Globus pallidus (tissue), 1 donor: ENCODE results near the gene ENTPD8.
A peak's percentile ranks its signal among the peaks of the same experiment; 100 is the strongest.

Experiments used
- DNase-seq: peaks from one replicate; pipeline ENCODE4 v3.0.0-alpha.2; 2015; ENCODE audit warnings: low spot score

Gene ENTPD8

DNA sequence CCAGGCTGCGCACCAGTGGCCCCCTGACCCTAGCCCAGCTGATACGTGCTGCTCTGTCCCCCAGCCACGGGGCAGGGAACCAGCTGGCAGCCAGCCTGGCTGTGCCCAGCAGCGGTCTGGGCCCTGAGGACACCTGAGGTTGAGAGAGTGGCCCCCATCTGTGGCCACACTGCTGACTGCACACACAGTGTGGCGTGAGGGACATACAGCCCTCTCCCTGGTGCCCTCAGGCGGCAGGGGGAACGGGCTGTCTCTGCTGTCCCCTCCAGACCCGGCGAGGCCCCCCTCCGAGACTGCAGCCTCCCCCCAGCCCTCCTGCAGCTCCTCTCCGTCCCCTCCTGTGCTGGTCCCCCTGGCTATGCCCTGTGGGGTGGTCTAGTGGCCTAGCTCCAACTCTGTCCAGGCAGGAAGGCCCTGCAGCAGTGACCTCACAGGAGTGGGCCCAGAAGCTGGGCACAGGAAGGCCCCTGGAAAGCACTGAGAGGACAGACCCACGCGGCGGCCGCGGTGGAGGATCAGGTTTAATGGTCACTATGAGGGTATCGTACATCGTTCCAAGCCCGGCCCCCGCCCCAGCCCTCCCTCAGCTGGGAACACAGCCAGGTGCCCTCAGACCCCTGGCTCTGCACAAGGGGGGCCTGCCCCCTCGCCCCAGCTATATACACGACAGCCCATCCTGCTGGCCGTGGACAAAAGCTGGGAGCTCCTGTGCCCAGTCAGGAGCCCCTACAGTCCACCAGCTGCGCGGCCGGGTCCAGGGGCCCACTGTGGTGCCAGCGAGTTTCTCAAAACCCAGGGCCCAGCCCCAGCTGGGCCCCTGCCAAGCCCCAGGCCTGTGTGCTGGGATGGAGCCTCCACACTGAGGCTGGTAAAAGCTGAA is 6.8 kb upstream of the ENTPD8 start:
- peak; percentile 31 for DNase-seq

GRCh38 chr9:137446851-137447471 is 5.8 kb upstream of the ENTPD8 start:
- peak; percentile 35 for DNase-seq

DNA sequence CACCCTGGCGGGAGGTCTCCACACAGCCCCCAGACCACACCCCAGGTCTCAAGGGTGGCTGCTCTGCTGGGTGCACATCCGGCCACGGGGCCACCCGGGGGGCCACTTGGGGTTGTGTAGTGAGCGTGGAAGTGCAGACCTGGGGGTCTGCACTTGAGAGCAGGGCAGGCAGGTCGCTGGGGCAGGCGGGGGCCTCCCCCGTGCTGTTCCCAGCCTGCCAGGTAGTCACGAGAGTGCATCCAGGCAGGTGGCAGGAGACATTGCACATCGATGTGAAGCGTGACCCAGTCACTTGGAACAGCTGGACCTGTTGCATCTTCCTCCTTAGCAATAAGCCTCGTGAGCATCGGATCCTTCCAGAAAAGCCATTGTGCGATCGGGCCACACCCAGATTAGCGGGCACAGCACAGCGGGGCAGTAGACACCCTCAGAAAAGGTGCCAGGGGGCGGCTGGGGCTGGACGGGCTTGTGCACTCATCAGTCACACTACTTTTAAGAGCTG is 4.8 kb upstream of the ENTPD8 start:
- no peak for DNase-seq

DNA sequence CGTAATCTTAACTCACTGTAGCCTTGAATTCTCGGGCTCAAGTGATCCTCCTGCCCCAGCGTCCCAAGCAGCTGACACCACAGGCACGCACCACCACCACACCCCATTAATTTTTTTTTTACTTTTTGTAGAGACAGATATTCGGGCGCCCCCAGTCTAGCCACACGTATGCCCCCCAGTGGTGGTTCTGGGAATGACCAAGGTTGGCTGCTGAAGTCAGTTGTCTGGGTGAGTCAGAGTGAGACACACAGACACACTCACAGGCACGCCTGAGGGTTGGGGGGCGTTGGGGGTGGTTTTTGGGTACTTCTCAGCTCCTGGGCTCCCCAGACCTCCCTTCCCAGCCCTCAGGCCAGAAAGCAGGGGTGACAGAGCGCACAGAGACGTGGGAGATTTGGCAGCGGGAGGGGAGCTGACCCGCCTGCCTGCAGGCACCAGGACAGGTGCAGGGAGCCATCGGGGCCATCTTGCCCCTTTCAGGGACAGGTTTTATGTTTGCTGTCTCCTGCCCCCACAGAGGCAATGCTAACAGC is 4.2 kb upstream of the ENTPD8 start:
- DNase-seq = peak; percentile 45

DNA sequence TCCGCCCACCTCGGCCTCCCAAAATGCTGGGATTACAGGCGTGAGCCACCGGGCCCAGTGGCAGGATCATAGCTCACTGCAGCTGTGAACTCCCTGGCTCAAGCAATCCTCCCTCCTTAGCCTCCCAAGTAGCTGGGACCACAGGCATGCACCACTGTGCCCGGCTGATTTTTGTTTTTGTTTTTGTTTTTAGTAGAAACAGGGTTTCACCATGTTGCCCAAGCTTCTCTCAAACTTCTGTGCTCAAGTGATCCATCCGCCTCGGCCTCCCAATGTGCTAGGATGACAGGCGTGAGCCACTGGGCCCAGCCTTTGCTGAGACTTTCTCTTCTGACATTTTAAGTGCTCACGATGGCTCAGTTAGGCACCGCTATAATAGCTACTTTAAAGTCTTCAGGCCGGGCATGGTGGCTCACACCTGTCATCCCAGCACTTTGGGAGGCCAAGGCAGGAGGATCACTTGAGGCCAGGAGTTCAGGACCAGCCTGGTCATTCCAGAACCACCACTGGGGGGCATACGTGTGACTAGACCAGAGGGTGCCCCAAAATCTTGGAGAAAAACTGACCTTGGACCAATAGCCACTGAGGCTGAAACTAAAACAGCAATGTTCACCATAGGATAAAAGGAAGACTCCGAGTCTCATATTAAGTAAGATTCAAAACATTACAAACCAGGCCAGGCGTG is 3.1 kb upstream of the ENTPD8 start:
- DNase-seq = no peak

DNA sequence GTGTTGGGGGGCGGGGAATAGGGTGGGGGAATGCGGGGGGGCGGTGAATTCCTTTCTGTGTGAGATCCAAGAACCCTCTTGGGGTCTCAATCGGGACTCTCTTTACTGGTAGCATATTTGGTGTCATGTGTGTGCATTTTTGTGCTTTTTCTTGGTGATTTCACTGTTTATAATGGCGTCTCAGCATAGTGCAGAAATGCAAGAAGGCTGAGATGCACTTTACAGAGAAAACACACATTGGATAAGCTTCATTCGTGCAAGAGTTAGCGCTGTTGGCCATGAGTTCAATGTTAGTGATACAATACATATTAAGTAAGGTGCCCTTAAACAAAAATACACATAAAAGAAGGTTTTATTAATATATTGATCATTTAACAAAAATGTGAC is 771 bp upstream of the ENTPD8 start:
- no peak for DNase-seq

GRCh38 chr9:137439158-137439714 is 1.9 kb downstream of the ENTPD8 start:
- DNase-seq = no peak

DNA sequence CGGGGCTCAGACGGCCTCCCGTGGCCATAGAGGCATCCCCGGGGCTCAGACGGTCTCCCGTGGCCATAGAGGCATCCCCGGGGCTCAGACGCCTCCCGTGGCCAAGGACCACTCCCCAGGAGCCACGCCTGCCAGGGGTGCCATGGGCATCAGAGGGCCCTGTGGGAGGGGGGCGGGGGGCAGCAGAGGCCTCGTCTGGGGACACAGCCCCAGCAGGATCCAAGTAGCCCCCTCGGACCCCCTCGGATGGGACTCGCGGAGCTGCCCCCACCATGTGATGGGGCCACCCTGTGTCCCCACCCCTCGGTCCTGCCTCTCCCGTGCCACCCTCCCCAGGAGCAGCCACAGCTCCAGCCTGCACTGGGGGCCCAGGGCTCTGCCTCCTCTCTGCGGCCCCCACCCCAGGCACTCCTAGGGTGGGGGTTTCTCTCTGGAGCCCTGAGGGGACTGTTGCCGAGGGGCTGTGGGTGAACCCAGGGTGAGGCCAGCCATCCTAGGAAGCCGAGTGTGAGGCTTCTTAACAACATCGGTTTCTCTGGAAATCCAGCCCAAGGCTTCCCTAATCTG is 2.5 kb downstream of the ENTPD8 start:
- no peak for DNase-seq

GRCh38 chr9:137437691-137438590 is 3.2 kb downstream of the ENTPD8 start:
- DNase-seq = no peak

DNA sequence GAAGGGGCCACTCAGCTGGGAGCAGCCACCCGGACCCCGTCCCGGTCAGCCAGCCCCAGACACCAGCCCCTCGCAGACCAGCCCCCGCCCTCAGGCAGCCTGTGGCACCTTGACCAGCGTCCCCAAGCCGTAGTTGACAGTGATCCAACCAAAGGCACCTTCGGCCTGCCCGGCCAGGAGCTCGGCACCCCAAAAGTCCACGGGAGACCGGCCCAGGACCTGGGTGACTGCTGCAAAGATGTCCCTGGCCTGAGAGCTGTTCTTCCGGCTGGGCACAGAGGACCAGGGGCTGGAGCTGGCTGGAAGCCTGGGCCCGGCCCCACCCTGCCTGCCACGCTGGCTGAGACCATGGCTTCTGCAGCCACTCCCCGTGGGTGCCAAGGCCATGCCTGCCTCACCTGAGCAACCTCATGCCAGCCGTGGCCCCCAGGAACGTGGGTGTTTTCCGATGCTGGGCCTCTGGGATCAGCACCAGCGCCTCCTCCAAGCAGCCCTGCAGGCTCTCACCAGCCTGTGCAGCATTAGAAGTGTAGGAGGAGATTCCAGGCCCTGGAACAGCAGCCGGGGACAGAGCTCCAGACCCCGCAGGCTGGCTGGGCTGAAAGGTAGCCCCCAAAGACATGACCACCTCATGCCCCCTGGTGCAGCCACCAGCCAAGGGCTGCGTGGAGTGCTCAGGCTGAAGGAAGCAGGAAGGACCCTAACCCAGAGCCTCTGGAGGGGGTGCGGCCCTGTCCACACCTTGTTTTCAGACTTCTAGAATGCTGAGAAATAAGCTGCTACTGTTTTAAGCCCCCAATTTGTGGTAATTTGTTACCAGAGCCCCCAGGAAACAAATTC is 4.2 kb downstream of the ENTPD8 start:
- DNase-seq = no peak

GRCh38 chr9:137435980-137436760 is 5.0 kb downstream of the ENTPD8 start:
- no peak for DNase-seq

DNA sequence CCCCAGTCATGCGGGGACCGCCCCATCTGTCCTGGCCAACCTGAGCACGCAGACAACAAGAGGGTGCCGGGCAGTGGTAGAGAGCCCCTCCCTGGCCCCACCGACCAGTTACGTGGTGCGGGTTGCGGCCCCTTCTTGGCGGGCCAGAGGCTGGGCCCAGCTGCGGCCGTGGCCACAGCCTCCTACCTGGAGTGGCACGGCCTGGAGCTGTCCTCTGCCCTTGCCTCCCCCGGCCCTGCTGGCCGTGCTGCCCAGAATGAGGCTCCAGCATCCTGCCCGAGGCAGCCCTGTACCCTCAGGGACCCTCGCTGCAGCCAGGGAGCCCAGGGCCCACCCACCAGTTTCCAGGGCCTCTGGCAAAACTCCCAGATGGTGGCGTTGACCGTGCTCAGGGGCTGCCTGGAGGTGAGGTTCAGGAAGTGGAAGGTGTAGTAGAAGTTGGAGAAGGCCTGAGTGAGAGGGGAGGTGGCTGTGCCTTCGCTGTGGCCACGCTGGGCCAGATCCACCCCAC is 5.7 kb downstream of the ENTPD8 start:
- DNase-seq = no peak

DNA sequence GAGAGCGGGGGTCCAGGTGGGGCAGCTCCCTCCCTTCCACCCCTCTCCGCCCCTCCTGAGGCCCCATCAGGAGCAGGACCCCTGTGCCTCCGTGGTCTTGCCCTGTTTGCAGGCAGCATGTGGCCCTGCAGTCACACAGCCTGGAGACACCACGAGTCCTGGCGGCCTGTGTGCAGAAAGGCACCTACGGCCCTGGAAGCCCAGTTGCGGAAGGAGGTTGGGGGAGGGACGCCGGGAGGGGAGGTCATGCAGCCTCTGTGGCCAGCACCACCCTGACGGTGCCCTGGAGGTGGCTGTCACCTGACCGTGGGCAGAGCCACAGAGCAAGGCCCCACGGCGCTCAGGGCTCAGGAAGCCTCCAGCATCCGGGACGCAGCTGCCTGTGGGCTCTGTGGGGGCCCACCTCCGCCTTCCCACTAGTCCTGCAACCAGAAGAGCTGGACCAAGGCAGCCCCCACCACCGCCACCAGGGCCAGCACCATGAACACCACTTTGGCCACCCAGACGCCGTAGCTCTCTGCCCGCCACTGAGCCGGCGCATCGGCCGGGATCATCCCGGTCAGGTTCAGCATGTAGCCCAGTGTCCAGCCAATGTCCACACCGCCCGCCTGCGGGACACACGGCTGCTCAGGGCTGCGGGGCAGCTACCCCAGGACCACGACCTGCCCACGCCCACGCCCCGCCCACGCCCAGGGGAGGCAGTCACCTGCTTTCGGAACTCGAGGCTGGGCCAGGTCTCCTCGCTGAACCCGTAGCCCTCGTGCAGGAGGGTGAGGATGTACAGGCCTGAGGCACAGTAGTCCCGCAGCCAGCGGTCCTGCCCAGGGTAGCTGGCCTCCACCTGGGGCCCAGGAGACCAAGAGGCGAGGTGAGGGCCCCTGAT is 6.4 kb downstream of the ENTPD8 start:
- DNase-seq = no peak

DNA sequence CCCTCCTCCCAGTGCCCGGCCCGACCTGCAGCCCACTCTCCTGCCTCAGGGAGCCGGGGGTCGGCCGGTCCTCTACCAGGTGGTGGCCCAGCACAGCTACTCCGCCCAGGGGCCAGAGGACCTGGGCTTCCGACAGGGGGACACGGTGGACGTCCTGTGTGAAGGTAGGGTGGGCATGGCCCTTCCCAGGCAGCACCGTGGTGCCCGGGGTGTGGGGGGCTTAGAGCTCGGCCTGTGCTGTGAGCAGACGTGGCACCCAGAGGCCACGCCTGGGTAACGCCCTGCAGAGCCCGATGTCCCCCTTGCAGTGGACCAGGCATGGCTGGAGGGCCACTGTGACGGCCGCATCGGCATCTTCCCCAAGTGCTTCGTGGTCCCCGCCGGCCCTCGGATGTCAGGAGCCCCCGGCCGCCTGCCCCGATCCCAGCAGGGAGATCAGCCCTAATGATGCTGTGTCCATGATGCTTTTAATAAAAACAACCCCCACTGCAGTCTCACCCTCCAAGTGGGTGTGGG is 7.2 kb downstream of the ENTPD8 start:
- no peak for DNase-seq

DNA sequence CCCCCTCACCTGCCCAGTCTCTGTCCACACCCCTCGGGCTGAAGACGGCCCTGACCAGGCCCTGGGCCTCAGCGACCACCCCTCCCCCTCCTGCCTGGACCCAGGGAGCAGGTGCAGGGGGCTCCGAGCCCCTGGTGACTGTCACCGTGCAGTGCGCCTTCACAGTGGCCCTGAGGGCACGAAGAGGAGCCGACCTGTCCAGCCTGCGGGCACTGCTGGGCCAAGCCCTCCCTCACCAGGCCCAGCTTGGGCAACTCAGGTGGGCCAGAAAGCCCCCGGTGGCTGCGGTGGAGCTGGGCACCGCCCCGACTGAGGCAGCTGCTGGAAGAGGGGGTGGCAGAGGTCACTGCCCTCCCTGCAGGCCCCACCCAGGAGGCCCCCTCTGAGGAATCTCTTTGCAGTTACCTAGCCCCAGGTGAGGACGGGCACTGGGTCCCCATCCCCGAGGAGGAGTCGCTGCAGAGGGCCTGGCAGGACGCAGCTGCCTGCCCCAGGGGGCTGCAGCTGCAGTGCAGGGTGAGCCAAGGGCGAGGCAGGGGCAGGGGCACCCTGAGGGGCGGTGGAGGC is 7.7 kb downstream of the ENTPD8 start:
- no peak for DNase-seq

DNA sequence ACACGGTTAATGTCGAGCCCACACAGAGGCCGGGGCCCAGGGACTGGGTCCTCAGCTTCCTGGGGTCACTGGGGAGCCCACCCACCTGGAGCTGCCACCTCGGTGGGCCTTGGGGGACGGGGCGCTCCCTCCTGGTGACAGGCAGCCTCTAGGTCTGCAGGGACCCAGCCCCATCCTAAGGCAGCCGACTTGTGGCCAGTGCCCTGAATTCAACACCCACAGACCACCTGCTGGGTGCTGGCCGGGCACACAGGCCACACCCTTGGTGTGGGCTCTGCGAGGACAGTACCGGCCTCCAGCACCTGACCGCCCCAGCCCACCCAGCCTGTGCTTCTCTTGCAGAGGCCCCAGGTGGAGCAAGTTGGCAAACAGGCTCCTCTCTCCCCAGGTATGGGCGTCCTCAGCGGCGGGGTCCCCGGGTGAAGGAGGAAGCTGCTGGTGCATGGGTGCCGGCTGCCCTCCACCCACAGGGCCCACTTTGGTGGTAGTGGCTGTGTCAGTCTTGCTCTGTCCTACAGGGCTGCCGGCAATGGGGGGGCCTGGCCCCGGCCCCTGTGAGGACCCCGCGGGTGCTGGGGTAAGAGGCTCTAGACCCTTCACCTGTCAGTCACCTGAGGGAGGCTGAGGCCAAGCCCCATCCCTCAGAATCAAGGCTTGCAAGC is 8.3 kb downstream of the ENTPD8 start:
- DNase-seq = no peak
